H1 (cell line): Measurements from ENCODE around the gene MIGA1. TPM values are rescaled to one million over a fixed set of nuclear protein-coding genes. Genes with fewer than 3 reads are reported as not detected.

Source experiments
- CTCF ChIA-PET: fragments of 300-600 bp; sonication (Branson Sonifier 250); formaldehyde crosslinking; loops from one replicate; lab custom pipeline; 2021; ENCODE audit not compliant: partially characterized antibody; lab: Charles Lee
- POLR2A ChIA-PET: fragments of 300-600 bp; sonication (Branson Sonifier 250); formaldehyde crosslinking; loops from one replicate; lab custom pipeline; 2021; ENCODE audit warnings: inconsistent platforms; ENCODE audit not compliant: partially characterized antibody; lab: Charles Lee
- DNase-seq, 2 experiments: peaks; one replicate each; pipeline versions ENCODE4 v3.0.0 to v3.0.0-alpha.2; 2010 to 2022; ENCODE audit warnings: low spot score in 2 of 2, low read depth in 1 of 2, mixed read lengths in 1 of 2
- FAIRE-seq: peaks from 2 replicates; lab custom pipeline; 2011; peaks lifted over from hg19 to GRCh38; lab: Jason Lieb, UNC
- H2AFZ ChIP-seq: 2 replicates; pipeline ENCODE4 v1.8.1; 2012; ENCODE audit warnings: low read length, inconsistent platforms
- H2AK5ac ChIP-seq: 2 replicates; pipeline ENCODE4 v1.6.1; 2013; ENCODE audit warnings: low read depth, low read length
- H2BK120ac ChIP-seq: replicated peaks from 2 replicates; pipeline ENCODE3; 2013; ENCODE audit warnings: low read depth, low read length, inconsistent platforms
- H2BK12ac ChIP-seq: 2 replicates; pipeline ENCODE4 v1.6.1; 2013; ENCODE audit warnings: low read depth, low read length
- H2BK15ac ChIP-seq: 2 replicates; pipeline ENCODE4 v1.6.1; 2013; ENCODE audit warnings: low read length
- H2BK20ac ChIP-seq: 2 replicates; pipeline ENCODE4 v1.6.1; 2013; ENCODE audit warnings: low read length
- H2BK5ac ChIP-seq: 2 replicates; pipeline ENCODE4 v1.6.1; 2013; ENCODE audit warnings: low read depth, low read length
- H3K14ac ChIP-seq: 2 replicates; pipeline ENCODE4 v1.6.1; 2013; ENCODE audit warnings: inconsistent platforms; ENCODE audit not compliant: insufficient read length
- H3K18ac ChIP-seq: 2 replicates; pipeline ENCODE4 v1.6.1; 2013; ENCODE audit warnings: low read length; ENCODE audit errors: extremely low read depth
- H3K23ac ChIP-seq: 2 replicates; pipeline ENCODE4 v1.6.1; 2013; ENCODE audit warnings: inconsistent platforms; ENCODE audit not compliant: insufficient read length
- H3K23me2 ChIP-seq: 2 replicates; pipeline ENCODE4 v1.6.1; 2013; ENCODE audit warnings: low read depth, low read length
- H3K27ac ChIP-seq: 2 replicates; pipeline ENCODE4 v1.6.1; 2011; ENCODE audit warnings: low read depth, low read length, inconsistent platforms
- H3K27me3 ChIP-seq, 4 experiments: replicated peaks in 1 of 4; 1 replicate in 1 of 4; 2 replicates in 3 of 4; pipeline versions ENCODE4 v1.6.1 to v1.8.1; 2011 to 2013; ENCODE audit warnings: low read length in 3 of 4, mild to moderate bottlenecking in 3 of 4, inconsistent platforms in 2 of 4, mixed read lengths in 2 of 4, moderate library complexity in 1 of 4; ENCODE audit not compliant: control insufficient read depth in 3 of 4, insufficient read depth in 3 of 4; ENCODE audit errors: extremely low read depth in 1 of 4
- H3K36me3 ChIP-seq, 4 experiments: 2 replicates each; pipeline versions ENCODE4 v1.6.1 to v1.8.1; 2011 to 2013; ENCODE audit warnings: mild to moderate bottlenecking in 4 of 4, low read length in 3 of 4, moderate library complexity in 2 of 4, control low read depth in 1 of 4, inconsistent platforms in 1 of 4; ENCODE audit not compliant: insufficient read depth in 4 of 4, control insufficient read depth in 2 of 4
- H3K4ac ChIP-seq: replicated peaks from 2 replicates; pipeline ENCODE3; 2013; ENCODE audit warnings: low read length, low read depth, mixed read lengths, inconsistent platforms; ENCODE audit not compliant: insufficient read length
- H3K4me1 ChIP-seq, 4 experiments: replicated peaks in 1 of 4; 1 replicate in 1 of 4; 2 replicates in 3 of 4; pipeline versions ENCODE4 v1.6.1 to v1.8.1; 2011 to 2013; ENCODE audit warnings: low read length in 3 of 4, inconsistent platforms in 2 of 4, mixed read lengths in 1 of 4; ENCODE audit not compliant: insufficient read depth in 4 of 4, control insufficient read depth in 3 of 4
- H3K4me2 ChIP-seq, 2 experiments: 2 replicates each; pipeline versions ENCODE4 v1.6.1 to v1.8.1; 2011 to 2013; ENCODE audit warnings: low read depth in 2 of 2, low read length in 2 of 2, control low read depth in 1 of 2, inconsistent platforms in 1 of 2, mild to moderate bottlenecking in 1 of 2; ENCODE audit not compliant: insufficient read depth in 1 of 2
- H3K4me3 ChIP-seq, 4 experiments: fragments of 200-600, 300-600 bp in 1 of 4; sonication (generic), shearing (Covaris generic), sonication (Bioruptor Twin) in 1 of 4; 2 replicates each; pipeline versions ENCODE4 v1.5.1 to v1.8.1; 2011 to 2016; ENCODE audit warnings: low read length in 4 of 4, low read depth in 3 of 4, control low read depth in 2 of 4, inconsistent platforms in 2 of 4, mild to moderate bottlenecking in 2 of 4, mixed read lengths in 1 of 4, moderate library complexity in 1 of 4; ENCODE audit not compliant: insufficient read depth in 2 of 4; ENCODE audit errors: extremely low read depth in 1 of 4
- H3K56ac ChIP-seq: replicated peaks from 2 replicates; pipeline ENCODE3; 2013; ENCODE audit warnings: low read depth, mild to moderate bottlenecking, mixed read lengths, low read length, inconsistent platforms; ENCODE audit not compliant: insufficient read length
- H3K79me1 ChIP-seq: 2 replicates; pipeline ENCODE4 v1.6.1; 2013; ENCODE audit warnings: low read depth, low read length, control low read depth
- H3K79me2 ChIP-seq, 2 experiments: 2 replicates each; pipeline versions ENCODE4 v1.6.1 to v1.8.1; 2012 to 2013; ENCODE audit warnings: low read length in 2 of 2, mild to moderate bottlenecking in 2 of 2, inconsistent platforms in 1 of 2; ENCODE audit not compliant: insufficient read depth in 2 of 2, control insufficient read depth in 1 of 2
- H3K9ac ChIP-seq, 4 experiments: replicated peaks in 1 of 4; 1 replicate in 1 of 4; 2 replicates in 3 of 4; pipeline versions ENCODE4 v1.6.1 to v1.8.1; 2011 to 2013; ENCODE audit warnings: low read depth in 3 of 4, low read length in 3 of 4, control low read depth in 2 of 4, mild to moderate bottlenecking in 2 of 4, moderate library complexity in 2 of 4, inconsistent platforms in 1 of 4; ENCODE audit errors: extremely low read depth in 1 of 4
- H3K9me3 ChIP-seq, 2 experiments: 2 replicates each; pipeline versions ENCODE4 v1.6.1 to v1.8.1; 2012 to 2013; ENCODE audit warnings: mild to moderate bottlenecking in 2 of 2, moderate library complexity in 2 of 2, control low read depth in 1 of 2, inconsistent platforms in 1 of 2, low read depth in 1 of 2, low read length in 1 of 2, mixed read lengths in 1 of 2; ENCODE audit not compliant: insufficient read depth in 2 of 2
- H4K20me1 ChIP-seq, 2 experiments: replicated peaks in 1 of 2; 2 replicates each; pipeline versions ENCODE3 to v1.8.1; 2011 to 2013; ENCODE audit warnings: inconsistent platforms in 2 of 2, low read length in 2 of 2, mild to moderate bottlenecking in 1 of 2; ENCODE audit not compliant: insufficient read depth in 2 of 2, control insufficient read depth in 1 of 2
- H4K5ac ChIP-seq: 2 replicates; pipeline ENCODE4 v1.6.1; 2013; ENCODE audit warnings: low read length, low read depth, mixed read lengths, inconsistent platforms; ENCODE audit not compliant: insufficient read length
- H4K8ac ChIP-seq: 2 replicates; pipeline ENCODE4 v1.8.0; 2013; ENCODE audit warnings: mild to moderate bottlenecking, moderate library complexity, low read length, inconsistent platforms; ENCODE audit not compliant: insufficient read depth; ENCODE audit errors: extremely low read depth
- H4K91ac ChIP-seq: replicated peaks from 2 replicates; pipeline ENCODE3; 2013; ENCODE audit warnings: low read length, mixed read lengths, inconsistent platforms; ENCODE audit not compliant: insufficient read length
- CEBPB ChIP-seq: IDR thresholded peaks from 2 replicates; pipeline ENCODE4 v1.6.1; 2012; ENCODE audit warnings: low read depth, low read length
- CHD2 ChIP-seq: IDR thresholded peaks from 2 replicates; pipeline ENCODE4 v1.6.1; 2012; ENCODE audit warnings: low read length, improper control_type of control experiment
- EGR1 ChIP-seq: IDR thresholded peaks from 2 replicates; pipeline ENCODE4 v1.6.1; 2011; ENCODE audit warnings: low read depth, low read length, borderline replicate concordance
- EP300 ChIP-seq, 2 experiments: IDR thresholded peaks; 1 replicate in 1 of 2; 2 replicates in 1 of 2; pipeline ENCODE4 v1.6.1; 2011 to 2012; ENCODE audit warnings: low read depth in 2 of 2, low read length in 2 of 2, mild to moderate bottlenecking in 2 of 2, borderline replicate concordance in 1 of 2, inconsistent platforms in 1 of 2, moderate library complexity in 1 of 2
- EZH2 ChIP-seq: fragments of 200-600 bp; sonication (generic); IDR thresholded peaks from 2 replicates; pipeline ENCODE4 v1.7.1; 2012; ENCODE audit warnings: low read depth, mild to moderate bottlenecking, moderate library complexity, low read length, inconsistent platforms; ENCODE audit not compliant: severe bottlenecking
- NANOG ChIP-seq: IDR thresholded peaks from 2 replicates; pipeline ENCODE4 v1.6.1; 2011; ENCODE audit warnings: low read length, low read depth, mild to moderate bottlenecking, inconsistent platforms; ENCODE audit not compliant: insufficient read depth, poor library complexity, severe bottlenecking
- PHF8 ChIP-seq: fragments of 200-600 bp; sonication (generic); conservative IDR thresholded peaks from 2 replicates; pipeline ENCODE4 v1.7.1; 2012; ENCODE audit warnings: low read depth, mild to moderate bottlenecking, inconsistent platforms, low read length, moderate library complexity
- RNF2 ChIP-seq: fragments of 200-900, 300-1000 bp; sonication (generic); IDR thresholded peaks from 2 replicates; pipeline ENCODE4 v1.7.1; 2016; ENCODE audit warnings: borderline replicate concordance, low read depth, mild to moderate bottlenecking, antibody characterized with exemption, low read length; ENCODE audit not compliant: poor library complexity, severe bottlenecking; ENCODE audit errors: missing control alignments
- SP2 ChIP-seq: IDR thresholded peaks from 2 replicates; pipeline ENCODE4 v1.6.1; 2012; ENCODE audit warnings: mild to moderate bottlenecking, low read length, inconsistent platforms
- TEAD4 ChIP-seq: IDR thresholded peaks from 2 replicates; pipeline ENCODE4 v1.6.1; 2012; ENCODE audit warnings: low read depth, low read length, inconsistent platforms, mixed read lengths
- WGBS, 2 experiments: shearing (Covaris generic) in 1 of 2; methylation state at CpG; one replicate each; pipeline versions ENCODE4 v1.1.6 to v1.1.7; 2013 to 2015; ENCODE audit warnings: low lambda C conversion rate in 2 of 2, mixed read lengths in 2 of 2, inconsistent platforms in 1 of 2, low coverage in 1 of 2, missing lambda C conversion rate in 1 of 2; ENCODE audit not compliant: insufficient replicate concordance in 2 of 2, insufficient coverage in 1 of 2, insufficient read length in 1 of 2; ENCODE audit errors: extremely low coverage in 1 of 2, missing lambda C conversion rate in 1 of 2; 5-methylcytosine and 5-hydroxymethylcytosine counted together
- polyA plus RNA-seq, 7 experiments: library from polyadenylated mRNA; depleted of rRNA in 3 of 7; stranded (reverse) in 5 of 7; unstranded in 2 of 7; fragments of >200 nt in 5 of 7; fragments of 200-250 nt in 2 of 7; gene quantifications; 1 replicate in 5 of 7; 2 replicates in 1 of 7; 4 replicates in 1 of 7; pipeline versions ENCODE4 v1.2.1 to v1.2.3, GENCODE V29; 2011 to 2013; ENCODE audit warnings: missing spikeins in 2 of 7, mixed read lengths in 2 of 7
- total RNA-seq: library from RNA; stranded (reverse); fragmentation: NEBNext Ultra II Directional; extraction: Animal tissue kit (Norgen Biotek cat#: 25700); gene quantifications from 2 replicates; pipeline ENCODE4 v1.2.1, GENCODE V29; 2021

Gene MIGA1
- total and polyA plus RNA-seq, 2 of the 8 experiments (the other 6 are each of a cell fraction or from before 2014, with no cell fraction given): 0.95 to 7.0 TPM

GRCh38 chr1:77873461-77873860, 94.0 kb downstream of the MIGA1 start:
- DNase-seq (no peak), FAIRE-seq (no peak)
- H3K18ac ChIP-seq: no peak overlapping the region
- H3K9ac ChIP-seq: no peak overlapping the region
- no peaks in the 10 kb centered on the region for H3K23me2 ChIP-seq
- no peak overlapping the region for H3K56ac ChIP-seq
- H3K9me3 ChIP-seq: no peaks in the 10 kb centered on the region; a peak in 1 of 4 replicates
- no peak overlapping the region for H2BK120ac ChIP-seq
- ChIA-PET POLR2A (no interaction called here), CTCF (no interaction called here)
- no peaks in the 10 kb centered on the region for H3K79me1 ChIP-seq
- no peaks in the 10 kb centered on the region for H3K4me1 ChIP-seq
- no peak overlapping the region for H2BK12ac ChIP-seq
- H4K20me1 ChIP-seq: no peaks in the 10 kb centered on the region
- no peak overlapping the region for H3K23ac ChIP-seq
- H3K79me2 ChIP-seq: no peaks in the 10 kb centered on the region
- no peak overlapping the region for H4K91ac ChIP-seq
- no peak overlapping the region for H3K4ac ChIP-seq
- no peak overlapping the region for H3K4me3 ChIP-seq
- WGBS, 2 experiments: 100% methylated on average over 1 of the region's 1 CpG; no CpG with 5 or more reads in 1 of the 2 experiments
- no peak overlapping the region for H2AFZ ChIP-seq
- H3K36me3 ChIP-seq: no peaks in the 10 kb centered on the region
- H4K5ac ChIP-seq: no peak overlapping the region
- H4K8ac ChIP-seq: no peak overlapping the region
- H3K4me2 ChIP-seq: no peak overlapping the region
- H2BK5ac ChIP-seq: no peak overlapping the region
- TF ChIP-seq PHF8 (no peak), SP2 (no peak), CHD2 (no peak), TEAD4 (no peak), EZH2 (no peak), EGR1 (no peak), NANOG (no peak), CEBPB (no peak), RNF2 (no peak), EP300 (IDR thresholded peaks at IDR 0.05; ENCODE audit: borderline replicate concordance in 1 of 2, low read depth in 2 of 2, low read length in 2 of 2) (no peak)
- no peaks in the 10 kb centered on the region for H3K27me3 ChIP-seq
- no peak overlapping the region for H2AK5ac ChIP-seq
- H3K27ac ChIP-seq: no peak overlapping the region
- no peak overlapping the region for H2BK20ac ChIP-seq
- H2BK15ac ChIP-seq: no peak overlapping the region
- no peak overlapping the region for H3K14ac ChIP-seq
